GM12801 (cell line): ENCODE data around the gene RWDD3.

Experiments used
- TF ChIP-seq, protein P1 (sequence below): IDR thresholded peaks from one replicate; pipeline ENCODE4 v1.5.1; 2011; ENCODE audit warnings: control low read depth; ENCODE audit not compliant: insufficient read length; ENCODE audit errors: extremely low read depth

Gene RWDD3

GRCh38 chr1:95284420-95284819, 50.4 kb downstream of the RWDD3 start:
- TF ChIP-seq, protein P1, sequence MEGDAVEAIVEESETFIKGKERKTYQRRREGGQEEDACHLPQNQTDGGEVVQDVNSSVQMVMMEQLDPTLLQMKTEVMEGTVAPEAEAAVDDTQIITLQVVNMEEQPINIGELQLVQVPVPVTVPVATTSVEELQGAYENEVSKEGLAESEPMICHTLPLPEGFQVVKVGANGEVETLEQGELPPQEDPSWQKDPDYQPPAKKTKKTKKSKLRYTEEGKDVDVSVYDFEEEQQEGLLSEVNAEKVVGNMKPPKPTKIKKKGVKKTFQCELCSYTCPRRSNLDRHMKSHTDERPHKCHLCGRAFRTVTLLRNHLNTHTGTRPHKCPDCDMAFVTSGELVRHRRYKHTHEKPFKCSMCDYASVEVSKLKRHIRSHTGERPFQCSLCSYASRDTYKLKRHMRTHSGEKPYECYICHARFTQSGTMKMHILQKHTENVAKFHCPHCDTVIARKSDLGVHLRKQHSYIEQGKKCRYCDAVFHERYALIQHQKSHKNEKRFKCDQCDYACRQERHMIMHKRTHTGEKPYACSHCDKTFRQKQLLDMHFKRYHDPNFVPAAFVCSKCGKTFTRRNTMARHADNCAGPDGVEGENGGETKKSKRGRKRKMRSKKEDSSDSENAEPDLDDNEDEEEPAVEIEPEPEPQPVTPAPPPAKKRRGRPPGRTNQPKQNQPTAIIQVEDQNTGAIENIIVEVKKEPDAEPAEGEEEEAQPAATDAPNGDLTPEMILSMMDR, result no peak

DNA sequence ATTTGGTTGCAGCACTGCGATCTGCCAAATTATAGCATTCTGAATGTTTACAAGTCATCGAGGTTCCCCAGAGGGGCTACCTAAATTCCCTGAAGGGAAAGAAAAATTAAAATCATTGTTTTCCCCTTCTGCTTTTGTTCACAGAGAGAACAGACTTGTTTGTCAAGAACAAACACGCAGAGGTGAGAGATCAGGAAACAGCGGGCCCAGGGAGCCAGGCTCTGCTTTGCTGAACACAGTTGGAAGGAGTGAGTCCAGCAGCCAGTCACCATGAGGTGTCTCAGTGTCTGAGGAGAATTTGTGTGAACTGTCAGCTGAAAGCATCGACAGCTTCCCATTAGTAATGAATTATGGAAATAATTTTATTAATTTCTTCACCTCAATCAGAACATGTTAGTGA, 52.5 kb downstream of the RWDD3 start:
- TF ChIP-seq, protein P1, result no peak

GRCh38 chr1:95287081-95287480, 53.1 kb downstream of the RWDD3 start:
- TF ChIP-seq, protein P1, result no peak

DNA sequence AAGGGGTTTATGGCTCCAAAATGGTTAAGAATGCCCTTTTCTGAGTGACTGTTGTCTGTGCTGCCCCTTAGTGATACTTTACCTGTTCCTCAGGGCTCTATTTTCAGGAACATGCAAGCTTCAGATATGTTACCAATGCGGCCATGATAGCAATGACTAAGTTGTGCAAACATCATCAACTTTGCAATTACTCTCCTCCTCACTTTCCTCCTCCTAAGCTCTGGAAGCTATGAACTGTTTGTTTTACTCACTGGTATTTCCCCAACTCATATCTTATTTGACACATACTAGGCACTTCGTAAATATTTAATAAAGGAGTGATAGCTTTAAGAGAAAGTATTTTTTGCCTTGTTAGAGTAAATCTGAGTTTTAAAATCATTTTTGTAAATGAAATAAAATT, 53.8 kb downstream of the RWDD3 start:
- TF ChIP-seq, protein P1, result no peak
